Measurements from ENCODE around the gene ANKRD65. TPM values are rescaled to one million over a fixed set of nuclear protein-coding genes. Genes with fewer than 3 reads are reported as not detected.
"Not testable (repeated sequence)": the region's sequence is repeated elsewhere in the genome, so short reads cannot be mapped to it uniquely, and the experiment has no call there.

Gene ANKRD65
- total RNA-seq, 1 experiment from 2014 or later = 0.18 TPM

DNA sequence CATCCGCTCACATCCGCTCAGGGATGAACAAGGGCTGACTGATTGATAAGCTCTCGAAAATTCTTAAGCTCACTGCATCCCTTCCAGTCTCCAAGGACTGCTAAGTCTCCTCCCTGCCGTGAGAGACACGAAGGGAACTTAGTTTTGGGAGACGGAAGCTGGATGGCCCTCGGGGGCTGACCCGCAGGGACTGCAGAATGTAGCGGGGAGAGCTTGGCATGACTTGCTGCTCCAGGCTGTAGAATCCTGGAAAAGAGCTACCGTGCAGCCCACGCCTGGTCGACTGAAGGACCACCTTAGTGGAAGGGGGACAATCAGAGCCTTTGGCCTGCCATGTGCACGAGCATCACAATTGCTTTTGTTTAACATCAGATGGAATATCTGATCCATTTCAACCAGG, 5.3 kb downstream of the ANKRD65 start:
- no peak overlapping the region for H3K9ac ChIP-seq (ENCODE audit: low read length)
- no peak overlapping the region for H3K4me3 ChIP-seq (ENCODE audit: low read length)
- no peaks in the 10 kb centered on the region for H3K36me3 ChIP-seq (ENCODE audit: low read depth, low read length)
- no peaks in the 10 kb centered on the region for H3F3A ChIP-seq (ENCODE audit: low read length, unreplicated experiment)
- TF ChIP-seq, protein P1, sequence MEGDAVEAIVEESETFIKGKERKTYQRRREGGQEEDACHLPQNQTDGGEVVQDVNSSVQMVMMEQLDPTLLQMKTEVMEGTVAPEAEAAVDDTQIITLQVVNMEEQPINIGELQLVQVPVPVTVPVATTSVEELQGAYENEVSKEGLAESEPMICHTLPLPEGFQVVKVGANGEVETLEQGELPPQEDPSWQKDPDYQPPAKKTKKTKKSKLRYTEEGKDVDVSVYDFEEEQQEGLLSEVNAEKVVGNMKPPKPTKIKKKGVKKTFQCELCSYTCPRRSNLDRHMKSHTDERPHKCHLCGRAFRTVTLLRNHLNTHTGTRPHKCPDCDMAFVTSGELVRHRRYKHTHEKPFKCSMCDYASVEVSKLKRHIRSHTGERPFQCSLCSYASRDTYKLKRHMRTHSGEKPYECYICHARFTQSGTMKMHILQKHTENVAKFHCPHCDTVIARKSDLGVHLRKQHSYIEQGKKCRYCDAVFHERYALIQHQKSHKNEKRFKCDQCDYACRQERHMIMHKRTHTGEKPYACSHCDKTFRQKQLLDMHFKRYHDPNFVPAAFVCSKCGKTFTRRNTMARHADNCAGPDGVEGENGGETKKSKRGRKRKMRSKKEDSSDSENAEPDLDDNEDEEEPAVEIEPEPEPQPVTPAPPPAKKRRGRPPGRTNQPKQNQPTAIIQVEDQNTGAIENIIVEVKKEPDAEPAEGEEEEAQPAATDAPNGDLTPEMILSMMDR (conservative IDR thresholded peaks at IDR 0.05; ENCODE audit: low read depth, low read length) = no peak
- no peak for TF ChIP-seq EZH2phosphoT487 (IDR thresholded peaks at IDR 0.05; ENCODE audit: borderline replicate concordance, low read length)
- TF ChIP-seq EZH2 (IDR thresholded peaks at IDR 0.05; ENCODE audit: low read length, unreplicated experiment) = no peak
- BruUV-seq (replicated peaks) = no TSS peak
- H3K9me3 ChIP-seq (ENCODE audit: low read length) = no peaks in the 10 kb centered on the region
- H3K27me3 ChIP-seq (ENCODE audit: low read length) = no peaks in the 10 kb centered on the region
- no peak overlapping the region for H3K4me2 ChIP-seq (ENCODE audit: low read length)
- H2AFZ ChIP-seq (ENCODE audit: low read length) = no peak overlapping the region
- ChIA-PET CTCF (interaction anchor here (0.8 kb wide), 1 partner anchor 24 kb away, joined by 4 read pairs; no protein-coding TSS in a partner anchor), POLR2A (ENCODE audit: unreplicated experiment) (no interaction called here)
- H3K79me2 ChIP-seq (ENCODE audit: low read length) = no peaks in the 10 kb centered on the region
- H3K9me2 ChIP-seq (replicated peaks; ENCODE audit: low read length) = no peaks in the 10 kb centered on the region
- ATAC-seq (no peak), DNase-seq (no peak)
- H3K4me1 ChIP-seq (ENCODE audit: insufficient read depth, low read length) = no peaks in the 10 kb centered on the region
- no peak overlapping the region for H3K27ac ChIP-seq (ENCODE audit: low read length)
- no peaks in the 10 kb centered on the region for H4K20me1 ChIP-seq (ENCODE audit: low read length)
- intact Hi-C loops (cut with micrococcal nuclease) = no loop called here

- H3K9me3 ChIP-seq (ENCODE audit: low read length); H3K27me3 ChIP-seq (ENCODE audit: low read length); H3K4me1 ChIP-seq (ENCODE audit: insufficient read depth, low read length); ATAC-seq; H4K20me1 ChIP-seq (ENCODE audit: low read length); H3K4me2 ChIP-seq (ENCODE audit: low read length); H3K9me2 ChIP-seq (replicated peaks; ENCODE audit: low read length); DNase-seq; intact Hi-C loops (cut with micrococcal nuclease); H3K4me3 ChIP-seq (ENCODE audit: low read length); H2AFZ ChIP-seq (ENCODE audit: low read length); H3K27ac ChIP-seq (ENCODE audit: low read length); H3K36me3 ChIP-seq (ENCODE audit: low read depth, low read length); H3F3A ChIP-seq (ENCODE audit: low read length, unreplicated experiment); BruUV-seq (replicated peaks); CTCF ChIA-PET; H3K9ac ChIP-seq (ENCODE audit: low read length): not testable (repeated sequence)
- H3K79me2 ChIP-seq (ENCODE audit: low read length) = peaks cover 22% of the 10 kb centered on the region
- POLR2A ChIA-PET (ENCODE audit: unreplicated experiment) = interaction anchor here (0.6 kb wide), 1 partner anchor 523 kb away, joined by 9 read pairs; no protein-coding TSS in a partner anchor
Observed at GRCh38 chr1:1412311-1412902, 8.7 kb downstream of the ANKRD65 start.

DNA sequence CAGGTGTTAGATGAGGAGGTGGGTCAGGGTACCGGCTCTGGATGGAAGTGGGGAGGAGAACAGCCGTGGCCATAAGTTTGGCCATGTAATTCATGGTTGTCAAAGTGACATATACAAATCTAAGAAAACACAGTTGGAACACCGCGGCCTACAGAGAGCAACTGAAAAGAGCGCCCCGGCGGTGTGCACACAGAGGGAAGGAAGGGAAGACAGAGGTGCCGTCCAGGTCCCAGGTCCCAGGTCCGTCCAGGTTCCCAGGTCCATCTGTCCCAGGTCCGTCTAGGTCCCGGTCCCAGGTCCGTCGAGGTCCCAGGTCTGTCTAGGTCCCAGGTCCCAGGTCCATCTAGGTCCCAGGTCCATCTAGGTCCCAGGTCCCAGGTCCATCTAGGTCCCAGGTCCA, 9.4 kb downstream of the ANKRD65 start:
- POLR2A ChIA-PET (ENCODE audit: unreplicated experiment) = no interaction called here
- peaks cover 3% of the 10 kb centered on the region for H3K36me3 ChIP-seq (ENCODE audit: low read depth, low read length)
- no peak overlapping the region for H2AFZ ChIP-seq (ENCODE audit: low read length)
- no peaks in the 10 kb centered on the region for H3K27me3 ChIP-seq (ENCODE audit: low read length)
- H3K9ac ChIP-seq (ENCODE audit: low read length) = no peak overlapping the region
- H3K79me2 ChIP-seq (ENCODE audit: low read length) = peaks cover 30% of the 10 kb centered on the region
- no peak overlapping the region for H3K4me3 ChIP-seq (ENCODE audit: low read length)
- CTCF ChIA-PET = no interaction called here
- no peak overlapping the region for H3K4me2 ChIP-seq (ENCODE audit: low read length)
- H3K4me1 ChIP-seq (ENCODE audit: insufficient read depth, low read length) = peaks cover 7% of the 10 kb centered on the region
- no peaks in the 10 kb centered on the region for H3K9me2 ChIP-seq (replicated peaks; ENCODE audit: low read length)
- H3F3A ChIP-seq (ENCODE audit: low read length, unreplicated experiment) = no peaks in the 10 kb centered on the region
- intact Hi-C loops (cut with micrococcal nuclease) = no loop called here
- no peaks in the 10 kb centered on the region for H3K9me3 ChIP-seq (ENCODE audit: low read length)
- ATAC-seq (no peak), DNase-seq (no peak)
- TF ChIP-seq EZH2 (IDR thresholded peaks at IDR 0.05; ENCODE audit: low read length, unreplicated experiment) (no peak), EZH2phosphoT487 (IDR thresholded peaks at IDR 0.05; ENCODE audit: borderline replicate concordance, low read length) (no peak)
- TF ChIP-seq, protein P1 (conservative IDR thresholded peaks at IDR 0.05; ENCODE audit: low read depth, low read length) = no peak
- BruUV-seq (replicated peaks) = no TSS peak
- H3K27ac ChIP-seq (ENCODE audit: low read length) = no peak overlapping the region
- 0 out of 2 replicates have a peak, but pooled peaks cover 4% of the 10 kb centered on the region for H4K20me1 ChIP-seq (ENCODE audit: low read length)

- BruUV-seq (replicated peaks); CTCF ChIA-PET; H3K9me3 ChIP-seq (ENCODE audit: low read length); POLR2A ChIA-PET (ENCODE audit: unreplicated experiment); H3K4me2 ChIP-seq (ENCODE audit: low read length); H3K27ac ChIP-seq (ENCODE audit: low read length); intact Hi-C loops (cut with micrococcal nuclease); H3K4me3 ChIP-seq (ENCODE audit: low read length); H3K27me3 ChIP-seq (ENCODE audit: low read length); H3K9ac ChIP-seq (ENCODE audit: low read length); H4K20me1 ChIP-seq (ENCODE audit: low read length); H3F3A ChIP-seq (ENCODE audit: low read length, unreplicated experiment); H3K9me2 ChIP-seq (replicated peaks; ENCODE audit: low read length); DNase-seq; H2AFZ ChIP-seq (ENCODE audit: low read length); ATAC-seq: not testable (repeated sequence)
- peaks cover 18% of the 10 kb centered on the region for H3K4me1 ChIP-seq (ENCODE audit: insufficient read depth, low read length)
- peaks cover 11% of the 10 kb centered on the region for H3K36me3 ChIP-seq (ENCODE audit: low read depth, low read length)
- peaks cover 44% of the 10 kb centered on the region for H3K79me2 ChIP-seq (ENCODE audit: low read length)
Observed at GRCh38 chr1:1410238-1410637, 10.8 kb downstream of the ANKRD65 start.
